T1000 (cell line): ENCODE results near the gene NECAB3.
"Not testable (repeated sequence)": the region's sequence is repeated elsewhere in the genome, so short reads cannot be mapped to it uniquely, and the experiment has no call there.

ENCODE experiments used
- DNase-seq: peaks from one replicate; lab custom pipeline; 2025; ENCODE audit warnings: mixed read lengths; lab: John Stamatoyannopoulos, UW

The NECAB3 gene

GRCh38 chr20:33648396-33649004 lies 25.7 kb downstream of the NECAB3 start:
- no peak for DNase-seq

GRCh38 chr20:33647603-33648395 lies 26.4 kb downstream of the NECAB3 start:
- DNase-seq: peak; percentile 25

- DNase-seq: not testable (repeated sequence)
These were observed 27.1 kb downstream of the NECAB3 start for GRCh38 chr20:33646959-33647602.

- no peak for DNase-seq
These were observed 28.0 kb downstream of the NECAB3 start for GRCh38 chr20:33646191-33646590.

- DNase-seq: no peak
These were observed 28.8 kb downstream of the NECAB3 start for GRCh38 chr20:33645396-33645795.

GRCh38 chr20:33645072-33645358 lies 29.2 kb downstream of the NECAB3 start:
- DNase-seq: no peak

GRCh38 chr20:33644313-33645071 lies 29.7 kb downstream of the NECAB3 start:
- DNase-seq: no peak

GRCh38 chr20:33640287-33640686 lies 33.9 kb downstream of the NECAB3 start:
- no peak for DNase-seq

GRCh38 chr20:33636776-33637175 lies 37.5 kb downstream of the NECAB3 start:
- no peak for DNase-seq

GRCh38 chr20:33635341-33635740 lies 38.9 kb downstream of the NECAB3 start:
- DNase-seq: no peak

- not testable (repeated sequence) for DNase-seq
These were observed 42.3 kb downstream of the NECAB3 start for GRCh38 chr20:33631910-33632309.

- DNase-seq: no peak
These were observed 43.7 kb downstream of the NECAB3 start for GRCh38 chr20:33630507-33630906.

- no peak for DNase-seq
These were observed 44.2 kb downstream of the NECAB3 start for GRCh38 chr20:33629979-33630378.

GRCh38 chr20:33629533-33629932 lies 44.7 kb downstream of the NECAB3 start:
- no peak for DNase-seq

GRCh38 chr20:33627577-33628216 lies 46.5 kb downstream of the NECAB3 start:
- DNase-seq: no peak

- no peak for DNase-seq
These were observed 48.0 kb downstream of the NECAB3 start for GRCh38 chr20:33626190-33626589.

GRCh38 chr20:33624399-33624798 lies 49.8 kb downstream of the NECAB3 start:
- no peak for DNase-seq

- DNase-seq: no peak
These were observed 51.4 kb downstream of the NECAB3 start for GRCh38 chr20:33622705-33623365.

GRCh38 chr20:33621717-33622400 lies 52.4 kb downstream of the NECAB3 start:
- no peak for DNase-seq

- DNase-seq: no peak
These were observed 62.2 kb downstream of the NECAB3 start for GRCh38 chr20:33612001-33612400.

- no peak for DNase-seq
These were observed 63.1 kb downstream of the NECAB3 start for GRCh38 chr20:33611106-33611505.
